ENCODE measurements around the gene FAM107B. TPM values are rescaled to one million over a fixed set of nuclear protein-coding genes. Genes with fewer than 3 reads are reported as not detected.

The FAM107B gene
- total RNA-seq, 2 donors from 2014 or later = 226 to 255 TPM

DNA sequence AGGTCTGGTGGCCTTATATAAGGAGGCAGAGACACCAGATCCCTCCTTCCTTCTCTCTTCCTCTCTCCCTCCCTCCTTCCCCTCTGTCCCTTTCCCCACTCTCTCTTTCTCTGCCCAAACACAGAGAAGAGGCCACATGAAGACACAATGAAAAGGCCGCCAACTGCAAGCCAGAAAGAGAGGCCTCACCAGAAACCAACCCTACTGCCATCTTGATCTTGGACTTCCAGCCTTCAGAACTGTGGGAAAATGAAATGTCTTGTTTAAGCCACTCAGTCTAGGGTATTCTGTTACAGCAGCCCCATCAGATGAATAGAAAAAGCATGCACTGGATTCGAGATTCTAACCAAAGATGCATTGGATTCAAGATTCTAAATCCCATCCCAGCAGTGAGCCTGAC, 168.1 kb downstream of the FAM107B start:
- Mint-ChIP-seq H3K9me3 (peaks cover 4% of the 10 kb centered on the region), H3K27me3 (peaks cover 0 to 2% of the 10 kb centered on the region in 2 donors), H3K4me3 (no peak overlapping the region), H3K36me3 (peaks cover 23% of the 10 kb centered on the region), H3K27ac (peak overlapping the region; percentile 90 to 98), H3K4me1 (ENCODE audit: low read depth in 2 of 2) (peaks cover 54 to 57% of the 10 kb centered on the region in 2 donors)
- ATAC-seq (no peak), DNase-seq (ENCODE audit: low spot score) (no peak)

DNA sequence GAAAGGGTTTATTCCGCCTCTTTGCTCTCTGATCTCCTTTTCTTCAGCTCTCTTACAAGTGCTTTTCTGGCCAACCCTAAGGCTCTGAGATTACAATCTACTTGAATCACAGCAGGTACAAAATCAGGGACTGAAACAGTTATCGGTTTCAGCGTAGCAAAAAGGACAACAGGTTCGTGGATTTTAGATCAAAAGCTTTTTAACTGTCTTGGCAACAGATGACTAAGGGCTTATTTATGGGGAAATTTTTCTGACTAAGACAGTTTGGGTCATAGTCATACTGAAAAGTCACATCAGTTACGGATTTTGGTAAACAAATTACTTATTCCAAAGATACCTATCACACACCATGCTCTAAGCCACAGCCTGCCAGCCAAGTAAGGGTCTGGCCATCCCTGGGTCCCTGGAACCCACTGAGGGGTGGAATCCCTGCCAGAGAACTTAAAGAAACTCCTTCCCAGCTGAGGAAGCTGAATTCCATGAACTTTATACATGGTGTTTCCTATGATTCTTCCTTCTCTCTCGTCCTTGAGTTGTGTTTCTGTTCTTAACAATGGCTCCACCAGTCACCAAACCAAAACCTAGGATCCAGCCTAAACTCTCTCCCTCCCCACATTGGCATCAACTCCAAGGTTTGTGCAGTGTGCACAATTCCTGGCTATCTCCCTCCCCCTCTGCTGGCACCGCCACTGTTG, 169.3 kb downstream of the FAM107B start:
- Mint-ChIP-seq H3K9me3 (peaks cover 4% of the 10 kb centered on the region), H3K4me1 (ENCODE audit: low read depth in 2 of 2) (peaks cover 62 to 65% of the 10 kb centered on the region in 2 donors), H3K27me3 (peaks cover 0 to 2% of the 10 kb centered on the region in 2 donors), H3K27ac (peak overlapping the region; percentile 90 to 98), H3K4me3 (peak overlapping the region; percentile 98), H3K36me3 (peaks cover 30% of the 10 kb centered on the region)
- DNase-seq (ENCODE audit: low spot score) (no peak), ATAC-seq (peak; percentile 70 to 74)

DNA sequence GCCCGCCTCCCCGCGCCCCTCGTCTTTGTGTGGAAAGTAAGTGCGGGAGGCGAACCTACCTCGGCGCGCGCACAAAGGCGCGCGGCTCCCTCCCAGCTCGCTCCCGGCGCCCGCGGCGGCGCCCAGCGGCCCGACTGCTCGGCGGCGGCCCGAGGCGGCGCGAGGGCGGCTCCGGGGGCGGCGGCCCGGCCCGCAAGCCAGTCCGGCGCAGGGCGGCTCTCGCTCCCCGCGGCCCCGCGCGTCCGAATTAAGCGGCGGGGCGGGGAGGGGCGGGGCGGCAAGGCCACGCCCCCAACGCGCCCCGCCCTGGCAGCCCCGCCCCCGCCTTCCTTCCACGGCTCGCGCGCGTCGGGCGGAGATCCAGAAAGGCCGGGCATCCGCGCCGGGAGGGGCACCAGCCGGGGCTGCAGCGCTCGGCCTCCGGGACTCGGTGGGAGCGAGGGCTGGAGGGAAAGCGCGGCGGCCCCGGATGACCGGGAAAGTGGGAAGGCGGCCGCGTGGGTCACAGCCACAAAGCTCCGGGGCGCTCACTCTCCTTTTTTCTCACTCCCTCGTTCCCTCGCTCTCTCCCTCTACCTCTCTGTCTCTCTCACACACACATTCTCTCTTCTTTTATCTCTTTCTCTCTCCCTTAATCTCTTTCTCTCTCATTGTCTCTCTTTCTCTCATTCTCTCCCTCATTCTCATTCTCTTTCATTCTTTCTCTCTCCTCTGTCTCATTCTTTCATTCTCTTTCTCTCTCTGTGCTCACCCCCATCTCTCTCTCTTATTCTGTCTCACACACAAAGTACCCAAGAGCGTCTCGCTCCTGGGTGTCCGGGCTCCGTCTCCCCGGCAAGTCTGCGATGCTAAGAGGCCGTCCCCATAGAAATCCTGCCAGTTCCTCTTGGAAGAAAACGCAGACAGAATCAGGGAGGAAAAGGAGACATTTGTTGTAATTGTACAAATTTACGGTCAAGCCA, 170.2 kb downstream of the FAM107B start:
- H3K9me3 Mint-ChIP-seq = peaks cover 4% of the 10 kb centered on the region
- H3K36me3 Mint-ChIP-seq = peaks cover 37% of the 10 kb centered on the region
- H3K4me1 Mint-ChIP-seq (ENCODE audit: low read depth in 2 of 2) = peaks cover 68 to 71% of the 10 kb centered on the region in 2 donors
- peak overlapping the region; percentile 90 to 98 for H3K27ac Mint-ChIP-seq
- DNase-seq (ENCODE audit: low spot score) (peak; percentile 84), ATAC-seq (peak; percentile 88 to 91)
- no peaks in the 10 kb centered on the region for H3K27me3 Mint-ChIP-seq
- H3K4me3 Mint-ChIP-seq = peak overlapping the region; percentile 98

DNA sequence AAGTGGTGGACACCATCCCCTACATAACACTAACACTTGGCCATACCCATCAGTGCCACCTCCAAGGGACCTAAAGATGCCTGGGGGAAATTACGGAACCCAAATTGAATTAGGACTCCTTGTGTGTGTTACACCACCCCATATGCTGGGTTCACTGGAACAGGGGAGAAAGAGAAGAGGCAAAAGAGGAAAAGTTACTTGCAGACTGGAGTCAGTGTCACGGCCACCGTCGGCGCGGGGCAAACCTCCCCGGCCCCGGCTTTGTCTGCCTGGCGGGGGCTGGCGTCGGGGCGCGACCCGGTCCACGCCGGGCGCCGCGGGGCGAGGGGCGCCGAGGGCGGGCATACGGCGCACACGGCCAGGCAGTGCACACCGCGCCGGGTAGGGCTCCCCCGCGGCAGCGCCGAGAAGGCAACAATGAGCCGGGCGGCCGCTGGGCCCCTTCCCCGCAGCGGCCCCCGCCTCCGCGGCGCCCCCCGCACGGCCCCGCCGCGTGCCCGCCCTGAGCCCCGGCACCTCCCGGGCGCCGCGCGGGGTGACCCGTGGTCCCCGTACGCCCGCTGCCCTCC, 171.1 kb downstream of the FAM107B start:
- peaks cover 4% of the 10 kb centered on the region for H3K9me3 Mint-ChIP-seq
- H3K4me3 Mint-ChIP-seq = peak overlapping the region; percentile 99
- peaks cover 39% of the 10 kb centered on the region for H3K36me3 Mint-ChIP-seq
- DNase-seq (ENCODE audit: low spot score) (peak; percentile 42), ATAC-seq (peak; percentile 40 to 43)
- peaks cover 66 to 70% of the 10 kb centered on the region in 2 donors for H3K4me1 Mint-ChIP-seq (ENCODE audit: low read depth in 2 of 2)
- peak overlapping the region; percentile 93 to 95 for H3K27ac Mint-ChIP-seq
- no peaks in the 10 kb centered on the region for H3K27me3 Mint-ChIP-seq

DNA sequence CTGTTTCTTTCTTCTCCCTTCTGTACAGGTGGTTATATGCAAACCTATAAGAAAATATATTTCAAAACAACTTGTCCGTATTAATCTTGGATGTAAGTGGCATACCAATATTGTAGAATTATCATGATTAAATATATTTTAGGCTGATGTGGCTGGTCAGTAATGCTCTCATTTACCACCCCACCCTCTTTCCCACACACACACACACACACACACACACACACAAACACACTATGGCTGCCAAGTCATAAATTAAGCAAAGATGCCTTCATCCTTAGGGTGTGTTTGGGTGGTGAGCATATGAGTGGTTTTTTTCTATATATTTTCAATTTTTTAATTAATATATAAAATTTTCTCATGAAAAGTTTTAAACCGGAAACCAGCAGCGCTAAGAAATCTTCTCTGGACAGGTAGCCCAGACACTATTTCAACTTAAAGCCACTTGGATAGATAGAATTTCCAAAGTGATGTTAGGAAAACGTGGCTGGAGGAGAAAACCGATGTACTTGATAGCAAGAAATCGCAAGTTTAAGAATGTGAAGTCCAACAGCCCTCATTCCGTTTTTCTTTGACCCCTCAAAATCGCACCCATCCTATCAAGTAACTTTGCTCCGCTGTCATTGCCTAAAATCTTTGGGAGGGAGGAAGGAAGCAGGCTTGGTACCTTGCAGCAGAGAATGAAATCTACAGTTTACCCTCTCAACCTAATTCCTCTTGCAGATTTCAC, 171.7 kb downstream of the FAM107B start:
- DNase-seq (ENCODE audit: low spot score) = no peak
- H3K4me1 Mint-ChIP-seq (ENCODE audit: low read depth in 2 of 2) = peaks cover 68 to 70% of the 10 kb centered on the region in 2 donors
- ATAC-seq = no peak
- H3K4me3 Mint-ChIP-seq = peak overlapping the region; percentile 99
- peak overlapping the region; percentile 93 to 95 for H3K27ac Mint-ChIP-seq
- peaks cover 4% of the 10 kb centered on the region for H3K9me3 Mint-ChIP-seq
- H3K36me3 Mint-ChIP-seq = peaks cover 46% of the 10 kb centered on the region
- no peaks in the 10 kb centered on the region for H3K27me3 Mint-ChIP-seq

DNA sequence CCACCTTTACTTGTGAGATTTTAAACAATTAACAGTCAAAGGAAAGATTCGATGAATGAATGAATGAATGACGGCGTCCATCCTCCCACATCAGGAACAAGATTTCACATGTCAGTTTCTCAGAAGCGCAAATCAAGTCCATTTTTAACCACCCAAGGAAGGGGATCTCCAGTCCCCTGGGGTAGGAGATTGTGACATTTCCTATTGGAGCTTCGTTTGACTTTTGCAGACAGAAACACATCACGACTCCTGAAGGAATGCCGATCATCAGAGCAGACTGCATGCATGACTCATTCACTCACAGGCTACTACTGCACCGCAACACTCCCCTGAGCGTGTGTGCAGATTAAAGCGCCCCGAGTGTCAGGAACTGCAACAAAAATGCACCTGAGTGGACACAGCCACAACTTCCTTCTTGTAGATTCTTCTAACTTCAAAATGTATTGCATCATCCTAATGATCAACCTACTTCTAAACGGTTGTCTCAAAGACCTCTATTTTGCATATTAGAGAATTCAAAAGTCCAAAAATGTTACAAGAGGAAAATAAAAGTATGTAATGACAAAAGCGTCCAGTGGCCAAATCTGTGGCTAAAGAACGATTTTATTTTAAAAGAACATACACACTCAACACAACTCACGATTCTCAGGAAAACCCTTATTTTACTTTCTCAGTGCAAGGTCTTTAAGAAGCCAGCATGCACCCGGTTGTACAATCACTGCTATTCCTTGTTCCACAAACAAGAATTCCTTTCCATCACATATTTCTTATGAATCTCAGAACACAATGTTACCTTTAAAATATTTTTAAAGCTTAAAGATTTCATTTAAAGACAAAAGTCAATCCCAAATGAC, 172.6 kb downstream of the FAM107B start:
- H3K27ac Mint-ChIP-seq = peak overlapping the region; percentile 93 to 95
- peak overlapping the region; percentile 99 for H3K4me3 Mint-ChIP-seq
- peak; percentile 41 to 44 for ATAC-seq
- DNase-seq (ENCODE audit: low spot score) = peak; percentile 72
- H3K9me3 Mint-ChIP-seq = peaks cover 4% of the 10 kb centered on the region
- H3K27me3 Mint-ChIP-seq = no peaks in the 10 kb centered on the region
- H3K36me3 Mint-ChIP-seq = peaks cover 49% of the 10 kb centered on the region
- peaks cover 66 to 75% of the 10 kb centered on the region in 2 donors for H3K4me1 Mint-ChIP-seq (ENCODE audit: low read depth in 2 of 2)

DNA sequence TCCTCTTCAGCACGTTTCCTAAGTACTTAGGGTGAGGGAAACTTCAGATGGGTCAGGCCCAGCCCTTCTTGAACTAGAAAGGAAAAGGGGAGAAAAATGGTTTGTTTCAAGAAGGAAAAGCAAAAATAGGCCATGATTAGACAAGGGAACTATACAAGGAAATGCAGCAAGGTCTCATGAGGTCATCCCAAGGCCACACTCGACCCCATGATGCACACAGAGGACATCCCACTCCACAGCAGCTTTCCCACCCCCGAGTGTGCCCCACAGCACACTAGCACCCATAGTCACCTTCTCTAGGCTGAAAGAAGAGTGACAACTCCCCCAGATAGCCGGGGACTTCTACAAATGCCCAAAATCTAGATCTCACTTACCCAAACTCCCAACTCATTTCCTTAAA, 173.4 kb downstream of the FAM107B start:
- Mint-ChIP-seq H3K4me1 (ENCODE audit: low read depth in 2 of 2) (peaks cover 65 to 76% of the 10 kb centered on the region in 2 donors), H3K9me3 (peaks cover 4% of the 10 kb centered on the region), H3K36me3 (peaks cover 52% of the 10 kb centered on the region), H3K27me3 (no peaks in the 10 kb centered on the region), H3K27ac (peak overlapping the region; percentile 93 to 95), H3K4me3 (peak overlapping the region; percentile 99)
- ATAC-seq (no peak), DNase-seq (ENCODE audit: low spot score) (no peak)

DNA sequence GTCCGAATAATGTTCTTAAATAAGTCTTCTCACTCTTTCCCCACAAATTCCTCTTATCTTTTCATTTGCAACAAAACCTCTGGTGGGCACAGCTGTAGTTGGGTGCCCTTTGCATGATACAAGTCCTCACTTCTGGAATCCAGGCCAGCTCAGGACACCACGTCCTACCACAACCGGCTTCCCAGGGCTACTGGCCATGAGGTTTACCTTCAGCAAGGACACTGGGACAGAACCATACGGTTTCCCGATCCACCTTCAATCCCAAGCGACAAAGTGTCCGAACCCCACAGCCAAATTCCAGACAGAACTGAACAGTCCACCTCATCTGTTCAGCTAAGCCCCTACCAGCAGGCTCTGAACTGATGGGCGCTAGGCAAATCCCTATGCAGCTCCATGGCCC, 174.6 kb downstream of the FAM107B start:
- H3K9me3 Mint-ChIP-seq = no peaks in the 10 kb centered on the region
- peaks cover 58% of the 10 kb centered on the region for H3K36me3 Mint-ChIP-seq
- peak overlapping the region; percentile 21 for H3K4me3 Mint-ChIP-seq
- no peaks in the 10 kb centered on the region for H3K27me3 Mint-ChIP-seq
- ATAC-seq (no peak), DNase-seq (ENCODE audit: low spot score) (no peak)
- H3K4me1 Mint-ChIP-seq (ENCODE audit: low read depth in 2 of 2) = peaks cover 61 to 72% of the 10 kb centered on the region in 2 donors
- H3K27ac Mint-ChIP-seq = peak overlapping the region; percentile 61 to 95

DNA sequence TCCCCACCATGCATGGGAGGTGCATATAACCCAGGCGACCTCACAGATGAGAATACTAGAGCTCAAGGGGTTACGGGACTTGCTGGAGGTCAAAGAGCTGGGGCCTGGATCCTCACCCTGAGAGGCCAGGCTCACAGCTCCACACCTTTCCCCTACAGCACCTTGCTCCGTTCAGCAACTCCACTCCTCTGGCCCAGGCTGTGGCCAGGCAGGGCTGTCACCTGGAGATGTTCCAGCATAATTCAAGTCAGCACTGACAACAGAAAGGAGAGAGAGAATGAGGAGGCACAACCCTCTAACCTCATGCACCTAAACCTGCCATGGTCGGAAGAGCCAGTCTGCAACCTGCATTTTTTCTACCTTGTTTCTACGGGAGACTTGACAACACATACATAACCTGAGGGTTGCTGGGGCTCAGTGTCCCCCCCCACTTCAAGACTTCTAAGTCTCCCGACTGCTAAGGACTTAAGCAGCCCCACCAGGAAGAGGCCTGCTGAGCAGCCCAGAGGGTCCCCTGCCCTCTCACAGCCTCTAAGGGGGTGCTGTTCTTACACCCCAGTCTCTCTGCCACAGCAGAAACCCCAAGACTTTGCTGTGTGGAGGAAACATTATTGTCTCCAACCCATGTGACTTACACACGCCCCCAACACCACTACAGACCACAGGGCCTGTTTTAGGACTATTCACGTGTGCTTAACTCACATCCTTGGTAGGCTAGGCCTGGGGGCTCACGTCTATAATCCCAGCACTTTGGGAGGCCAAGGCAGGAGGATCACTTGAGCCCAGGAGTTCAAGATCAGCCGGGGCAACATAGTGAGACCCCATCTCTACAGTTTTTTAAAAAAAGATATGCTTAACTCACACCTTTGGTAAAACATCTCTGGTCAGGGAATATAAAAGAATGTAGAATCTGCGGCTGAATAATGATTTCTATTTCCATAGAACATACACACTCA, 175.6 kb downstream of the FAM107B start:
- Mint-ChIP-seq H3K36me3 (peaks cover 51% of the 10 kb centered on the region), H3K9me3 (no peaks in the 10 kb centered on the region), H3K27ac (peak overlapping the region; percentile 61 to 95), H3K27me3 (no peaks in the 10 kb centered on the region), H3K4me1 (ENCODE audit: low read depth in 2 of 2) (peaks cover 59 to 71% of the 10 kb centered on the region in 2 donors), H3K4me3 (no peak overlapping the region)
- no peak for DNase-seq (ENCODE audit: low spot score)
- ATAC-seq = no peak

DNA sequence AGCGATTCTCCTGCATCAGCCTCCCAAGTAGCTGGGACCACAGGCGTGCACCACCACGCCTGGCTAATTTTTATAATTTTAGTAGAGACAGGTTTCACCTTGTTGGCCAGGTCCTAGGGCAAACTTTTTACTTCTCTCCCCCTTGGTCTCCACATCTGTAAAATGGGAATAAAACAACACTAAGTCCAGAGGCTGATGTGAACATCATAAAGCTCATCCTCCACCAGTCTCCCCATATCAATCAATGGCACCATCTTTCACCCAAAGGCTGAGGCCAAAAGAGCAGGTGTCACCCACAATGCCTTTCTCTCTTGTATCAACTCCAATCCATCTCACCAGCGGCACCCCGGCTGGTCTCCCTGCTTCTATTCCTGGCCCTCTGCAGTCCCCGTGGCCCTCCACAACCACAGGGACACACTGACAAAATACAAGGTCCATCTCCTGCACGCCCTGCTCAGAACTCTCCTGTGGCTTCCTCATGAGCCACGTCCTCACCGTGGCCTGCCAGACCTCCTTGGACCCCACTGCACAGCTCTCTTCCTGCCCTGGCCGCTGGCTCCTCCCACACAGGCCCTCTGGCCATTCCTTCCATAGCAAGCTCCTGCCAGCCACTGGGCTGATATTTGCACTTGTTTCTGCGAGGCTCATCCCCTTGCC, 179.0 kb downstream of the FAM107B start:
- Mint-ChIP-seq H3K27ac (peak overlapping the region; percentile 65 to 77), H3K4me1 (ENCODE audit: low read depth in 2 of 2) (peaks cover 46 to 51% of the 10 kb centered on the region in 2 donors), H3K9me3 (no peaks in the 10 kb centered on the region), H3K27me3 (no peaks in the 10 kb centered on the region), H3K36me3 (peaks cover 33% of the 10 kb centered on the region), H3K4me3 (peak overlapping the region; percentile 38)
- ATAC-seq (no peak), DNase-seq (ENCODE audit: low spot score) (no peak)

DNA sequence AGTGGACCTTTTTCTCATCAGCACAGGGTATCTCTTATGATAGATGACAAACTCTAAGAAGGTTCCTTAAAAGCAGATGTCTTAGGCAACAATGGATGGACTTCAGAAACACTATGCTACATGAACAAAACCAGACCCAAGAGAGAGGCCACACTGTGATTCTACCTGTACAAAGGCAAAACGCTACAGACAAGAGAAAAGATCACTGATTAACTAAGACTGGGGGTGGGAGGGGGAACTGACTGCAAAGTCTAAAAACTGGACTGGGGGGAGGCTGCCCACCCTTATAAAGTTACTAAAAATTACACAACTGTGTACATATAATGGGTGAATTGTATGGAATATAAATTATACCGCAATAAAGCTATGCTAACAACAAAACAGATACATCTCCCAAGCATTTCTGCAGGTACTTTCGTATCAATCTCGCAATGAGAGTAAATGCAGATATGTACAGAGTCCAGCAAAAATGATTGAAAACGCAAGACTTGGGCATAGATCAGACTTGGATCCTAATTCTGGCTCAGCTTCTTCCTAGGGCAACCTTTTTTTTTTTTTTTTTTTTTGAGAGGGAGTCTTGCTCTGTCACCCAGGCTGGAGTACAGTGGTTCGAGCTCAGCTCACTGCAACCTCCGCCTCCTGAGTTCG, 179.7 kb downstream of the FAM107B start:
- Mint-ChIP-seq H3K27me3 (no peaks in the 10 kb centered on the region), H3K9me3 (no peaks in the 10 kb centered on the region), H3K4me1 (ENCODE audit: low read depth in 2 of 2) (peaks cover 44 to 54% of the 10 kb centered on the region in 2 donors), H3K36me3 (peaks cover 30% of the 10 kb centered on the region), H3K27ac (peak overlapping the region in 1 of 2 donors; percentile 65), H3K4me3 (no peak overlapping the region)
- DNase-seq (ENCODE audit: low spot score) (no peak), ATAC-seq (no peak)
